ENCODE measurements around the gene ZC3H8.

ZC3H8 gene

DNA sequence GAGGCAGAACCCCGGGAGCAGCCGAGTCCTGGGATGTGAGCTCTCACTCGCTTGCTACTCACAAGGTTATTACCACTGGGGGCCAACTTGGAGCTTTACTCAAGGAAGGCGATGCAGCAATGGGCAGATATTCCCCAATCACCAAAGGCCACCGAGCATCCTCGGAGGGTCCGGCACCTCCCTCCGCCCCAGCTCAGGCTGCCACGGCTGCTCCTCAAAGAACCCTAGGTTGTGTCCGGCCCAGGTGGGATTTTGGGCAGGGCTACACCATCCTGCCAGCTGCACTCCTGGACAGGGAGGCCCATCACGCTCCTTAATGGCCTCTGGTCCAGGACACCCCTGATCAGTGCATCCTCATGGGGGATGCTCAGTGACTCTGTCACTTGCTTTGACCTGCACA is 91.9 kb downstream of the ZC3H8 start:
- DNase-seq: no peak

DNA sequence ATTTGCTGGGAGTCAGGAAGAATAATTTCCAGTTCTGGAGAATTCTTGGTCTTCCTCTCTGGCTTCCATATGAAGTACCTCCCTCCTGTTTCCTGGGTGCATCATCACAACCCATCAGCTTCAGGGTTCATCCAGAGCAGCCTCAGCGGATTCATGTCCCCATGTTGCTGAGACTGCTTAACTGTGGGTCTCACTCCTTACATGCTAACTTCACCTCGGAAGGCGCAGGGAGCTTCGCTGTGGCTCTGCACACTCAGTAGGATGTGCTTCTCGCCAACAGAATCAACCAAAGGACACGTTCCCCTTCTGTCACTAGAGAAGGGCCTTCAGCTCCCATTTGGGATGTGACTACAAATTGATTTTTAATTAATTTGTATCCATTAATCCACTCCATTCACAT is 92.5 kb downstream of the ZC3H8 start:
- no peak for DNase-seq

All from activated CD4-positive, CD25-positive, alpha-beta regulatory T cell (primary cell).